ENCODE data around the gene P3H1.
"Not testable (repeated sequence)": the region's sequence is repeated elsewhere in the genome, so short reads cannot be mapped to it uniquely, and the experiment has no call there.

Gene P3H1, protein sequence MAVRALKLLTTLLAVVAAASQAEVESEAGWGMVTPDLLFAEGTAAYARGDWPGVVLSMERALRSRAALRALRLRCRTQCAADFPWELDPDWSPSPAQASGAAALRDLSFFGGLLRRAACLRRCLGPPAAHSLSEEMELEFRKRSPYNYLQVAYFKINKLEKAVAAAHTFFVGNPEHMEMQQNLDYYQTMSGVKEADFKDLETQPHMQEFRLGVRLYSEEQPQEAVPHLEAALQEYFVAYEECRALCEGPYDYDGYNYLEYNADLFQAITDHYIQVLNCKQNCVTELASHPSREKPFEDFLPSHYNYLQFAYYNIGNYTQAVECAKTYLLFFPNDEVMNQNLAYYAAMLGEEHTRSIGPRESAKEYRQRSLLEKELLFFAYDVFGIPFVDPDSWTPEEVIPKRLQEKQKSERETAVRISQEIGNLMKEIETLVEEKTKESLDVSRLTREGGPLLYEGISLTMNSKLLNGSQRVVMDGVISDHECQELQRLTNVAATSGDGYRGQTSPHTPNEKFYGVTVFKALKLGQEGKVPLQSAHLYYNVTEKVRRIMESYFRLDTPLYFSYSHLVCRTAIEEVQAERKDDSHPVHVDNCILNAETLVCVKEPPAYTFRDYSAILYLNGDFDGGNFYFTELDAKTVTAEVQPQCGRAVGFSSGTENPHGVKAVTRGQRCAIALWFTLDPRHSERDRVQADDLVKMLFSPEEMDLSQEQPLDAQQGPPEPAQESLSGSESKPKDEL

DNA sequence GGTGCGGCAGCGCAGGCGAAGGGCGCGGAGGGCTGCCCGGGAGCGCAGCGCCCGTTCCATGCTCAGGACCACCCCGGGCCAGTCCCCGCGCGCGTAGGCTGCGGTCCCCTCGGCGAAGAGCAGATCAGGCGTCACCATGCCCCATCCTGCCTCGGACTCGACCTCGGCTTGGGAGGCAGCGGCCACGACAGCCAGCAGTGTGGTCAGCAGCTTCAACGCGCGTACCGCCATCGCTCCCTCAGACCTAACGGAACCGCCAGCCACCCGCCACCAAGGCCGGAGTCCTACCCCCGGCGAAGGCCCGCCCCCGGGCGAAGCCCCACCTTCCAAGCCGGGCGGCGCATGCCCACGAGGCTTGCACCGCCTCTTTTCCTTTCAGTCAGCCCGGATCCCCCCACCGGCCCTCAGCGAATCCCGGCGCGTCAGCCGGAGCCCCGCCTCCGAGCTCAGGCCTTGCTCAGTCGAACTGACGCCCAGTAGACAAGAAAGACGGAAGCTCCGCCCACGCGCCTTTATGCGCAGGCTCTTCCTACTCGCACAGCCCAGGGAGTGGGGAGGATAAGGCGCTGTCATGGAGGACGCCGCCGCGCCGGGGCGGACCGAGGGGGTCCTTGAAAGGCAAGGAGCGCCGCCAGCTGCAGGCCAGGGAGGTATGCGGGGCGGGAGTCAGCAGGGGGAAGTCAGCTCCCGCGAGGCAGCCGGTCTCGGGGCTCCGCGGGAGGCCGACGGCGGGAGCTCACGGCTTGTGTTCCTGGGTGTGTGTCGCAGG lies at the start of gene P3H1, which contains the start of gene C1orf50:
Gene P3H1 (minus strand): TSS at position 288 of the 769 bp plus-strand sequence. CDS start 57 bp downstream, at position 231.
Gene C1orf50 (plus strand): TSS at position 509 of the 769 bp plus-strand sequence. CDS start 63 bp downstream, at position 572.
- DNase-seq (ENCODE audit: low read depth), result peak; percentile 100

- peak; percentile 3 for DNase-seq (ENCODE audit: low read depth)
Measured at GRCh38 chr1:42815941-42816584, 49.2 kb upstream of the P3H1 start.

DNA sequence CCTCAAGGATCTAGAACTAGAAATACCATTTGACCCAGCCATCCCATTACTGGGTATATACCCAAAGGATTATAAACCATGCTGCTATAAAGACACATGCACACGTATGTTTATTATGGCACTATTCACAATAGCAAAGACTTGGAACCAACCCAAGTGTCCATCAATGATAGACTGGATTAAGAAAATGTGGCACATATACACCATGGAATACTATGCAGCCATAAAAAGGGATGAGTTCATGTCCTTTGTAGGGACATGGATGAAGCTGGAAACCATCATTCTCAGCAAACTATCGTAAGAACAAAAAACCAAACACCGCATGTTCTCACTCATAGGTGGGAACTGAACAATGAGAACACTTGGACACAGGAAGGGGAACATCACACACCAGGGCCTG lies 48.0 kb upstream of the P3H1 start:
- not testable (repeated sequence) for DNase-seq (ENCODE audit: low read depth)

DNA sequence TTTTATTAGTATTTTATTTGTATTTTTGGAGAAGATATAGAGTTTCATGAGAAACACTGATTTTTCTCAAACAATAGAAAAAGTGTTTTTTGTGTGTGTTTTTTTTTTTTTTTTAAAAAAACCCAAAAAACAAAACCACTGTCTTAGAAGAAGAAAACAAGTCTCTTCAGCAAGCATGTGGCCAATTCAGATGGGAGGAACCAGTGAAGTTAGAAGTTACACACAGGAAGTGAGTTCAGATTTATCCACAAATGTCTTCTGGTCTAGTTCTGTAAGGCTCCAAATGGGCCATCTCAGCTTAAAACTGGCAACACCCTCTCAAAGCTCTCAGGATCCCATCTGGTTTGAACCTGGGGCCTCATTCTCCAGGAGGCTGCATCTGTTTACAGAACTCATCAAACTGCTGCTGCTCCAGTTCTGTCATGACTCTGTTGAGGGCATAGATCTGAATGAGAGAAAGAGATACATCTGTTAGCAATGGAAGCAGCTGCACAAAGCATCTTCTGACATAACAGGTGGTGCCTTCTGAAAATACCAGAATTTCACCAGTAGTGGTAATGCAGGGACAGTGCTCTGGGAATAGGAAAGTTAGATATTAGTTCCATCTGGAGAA lies 40.3 kb upstream of the P3H1 start:
- DNase-seq (ENCODE audit: low read depth), result no peak

DNA sequence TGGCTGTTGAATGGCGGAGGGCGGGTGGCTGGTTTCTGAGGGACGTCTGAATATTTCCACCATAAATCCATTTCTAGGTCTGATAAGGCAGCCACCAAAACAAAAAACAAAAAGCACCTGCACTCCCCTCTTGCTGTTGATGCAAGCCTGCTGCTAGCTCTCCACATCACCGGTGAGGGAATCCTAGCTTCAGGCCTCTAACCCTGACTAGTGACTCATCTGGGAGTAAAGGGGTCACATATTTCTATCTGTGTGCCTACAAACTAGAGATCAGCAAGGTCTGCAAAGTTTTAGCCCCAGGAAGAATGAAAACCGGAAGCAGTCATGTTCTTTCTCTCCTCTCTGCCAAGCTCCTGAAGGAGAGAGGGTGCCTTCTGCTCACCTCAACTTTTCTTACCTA lies 39.8 kb upstream of the P3H1 start:
- no peak for DNase-seq (ENCODE audit: low read depth)

GRCh38 chr1:42806171-42806570 lies 39.3 kb upstream of the P3H1 start:
- DNase-seq (ENCODE audit: low read depth), result no peak

DNA sequence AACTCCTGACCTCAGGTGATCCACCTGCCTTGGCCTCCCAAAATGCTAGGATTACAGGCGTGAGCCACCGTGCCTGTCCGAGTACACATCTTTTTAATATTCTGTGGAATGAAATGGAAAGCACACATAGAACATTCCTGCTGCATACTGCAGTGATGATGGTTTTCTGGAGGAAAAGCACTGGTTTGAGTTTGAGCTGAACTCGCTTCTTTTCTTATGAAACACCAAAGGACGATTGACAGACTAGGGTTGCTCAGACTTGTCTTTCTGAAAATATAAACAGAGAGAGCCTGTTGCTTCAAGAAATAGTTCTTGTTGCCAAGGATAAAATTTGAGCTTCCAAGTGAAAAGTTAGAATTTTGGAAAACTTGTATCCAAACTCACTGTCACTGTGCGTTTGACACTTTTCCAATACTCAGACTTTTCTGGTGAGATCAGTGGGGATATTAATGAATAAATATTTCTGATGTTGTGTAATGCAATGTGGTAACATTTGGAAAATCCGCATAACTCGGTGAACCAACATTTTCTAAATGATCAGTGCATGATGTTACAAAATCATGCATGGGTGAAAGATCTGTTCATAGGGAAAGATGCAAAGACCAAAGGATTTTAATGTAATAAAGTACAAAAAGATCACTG lies 35.1 kb upstream of the P3H1 start:
- DNase-seq (ENCODE audit: low read depth), result no peak

DNA sequence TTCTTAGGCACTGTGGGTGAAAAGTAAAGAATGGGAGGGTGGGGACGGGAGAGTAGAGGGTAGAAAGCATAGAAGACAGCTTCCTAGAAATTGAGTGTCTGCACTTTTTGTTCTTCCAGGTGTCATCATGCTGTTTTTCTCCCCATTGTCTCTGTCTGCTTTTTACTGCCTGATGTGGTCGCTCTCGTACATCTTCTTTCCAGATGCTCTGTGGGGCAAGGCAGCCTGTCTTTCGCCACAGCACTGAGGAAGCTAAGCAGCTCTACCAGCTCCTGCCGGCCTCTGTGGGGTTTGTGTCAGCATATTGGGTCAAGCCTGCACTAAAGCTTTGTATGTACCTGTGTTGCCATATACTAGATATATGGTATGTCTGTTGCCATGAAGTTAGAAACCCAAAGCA lies 31.2 kb upstream of the P3H1 start:
- no peak for DNase-seq (ENCODE audit: low read depth)

DNA sequence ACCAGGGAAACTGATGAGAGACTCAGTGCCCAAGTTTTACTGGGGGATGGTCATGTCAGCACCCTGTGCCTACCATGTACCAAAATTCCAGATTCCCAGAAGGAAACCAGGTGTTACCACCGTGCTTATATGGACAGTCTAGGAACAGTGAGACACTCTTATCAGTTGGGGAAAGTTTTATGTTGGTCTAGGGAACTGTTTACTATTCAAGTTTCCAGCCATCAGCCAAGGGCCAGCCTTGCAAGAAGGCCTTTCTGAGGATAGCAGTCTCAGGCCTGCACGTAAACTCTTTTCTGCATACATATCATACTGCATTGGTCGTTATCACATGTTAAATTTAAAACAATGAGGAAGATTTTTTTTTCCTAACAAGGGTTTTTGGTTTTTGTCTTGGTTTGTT lies 30.6 kb upstream of the P3H1 start:
- no peak for DNase-seq (ENCODE audit: low read depth)

DNA sequence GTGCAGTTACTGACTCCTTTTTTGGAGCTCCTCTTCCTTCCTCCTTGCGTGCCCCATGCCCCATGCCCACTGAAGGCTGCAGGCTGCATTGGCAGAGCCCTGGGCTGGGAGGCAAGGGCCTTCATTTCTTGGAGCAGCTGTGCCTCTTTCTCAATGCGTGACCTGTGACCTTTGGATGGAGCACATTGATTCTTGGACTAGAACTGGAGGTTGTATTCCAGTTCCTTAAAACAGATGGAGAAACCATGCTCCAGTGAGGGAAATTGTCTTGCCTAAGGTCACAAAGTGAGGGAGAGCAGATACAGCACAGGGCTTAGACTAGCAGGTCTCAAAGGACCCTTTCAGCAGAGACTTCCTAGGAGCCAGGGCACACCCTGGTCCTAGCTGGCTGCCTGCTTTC lies 27.0 kb upstream of the P3H1 start:
- DNase-seq (ENCODE audit: low read depth), result no peak

DNA sequence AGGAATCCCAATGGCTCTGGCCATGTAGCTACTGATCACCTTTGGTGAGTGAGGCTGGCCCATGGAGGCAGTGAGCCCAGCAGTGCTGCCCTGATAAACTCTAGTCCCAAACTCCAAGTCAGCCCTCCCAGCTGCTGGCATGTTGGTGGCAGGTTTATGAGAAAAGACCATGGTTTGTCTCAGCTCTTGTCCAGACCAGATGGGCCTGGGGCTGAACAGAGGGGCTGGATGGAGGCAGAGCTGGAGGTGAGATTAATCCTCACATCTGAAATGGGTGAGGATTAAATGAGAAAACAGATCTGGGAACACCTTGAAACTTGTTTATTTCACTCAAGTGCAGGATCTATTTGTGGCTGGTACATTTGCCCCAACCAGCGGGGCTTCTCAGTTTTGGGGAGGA lies 21.2 kb upstream of the P3H1 start:
- DNase-seq (ENCODE audit: low read depth), result no peak

GRCh38 chr1:42786097-42786496 lies 19.3 kb upstream of the P3H1 start:
- DNase-seq (ENCODE audit: low read depth), result no peak

- DNase-seq (ENCODE audit: low read depth), result peak; percentile 31
Measured at GRCh38 chr1:42784946-42785693, 18.3 kb upstream of the P3H1 start, which contains the start of gene TMEM269. TSS of gene TMEM269 (plus strand) at chr1:42784991. CDS start at chr1:42789894, 4,903 bp downstream.

GRCh38 chr1:42784547-42784945 lies 17.7 kb upstream of the P3H1 start:
- DNase-seq (ENCODE audit: low read depth), result no peak

DNA sequence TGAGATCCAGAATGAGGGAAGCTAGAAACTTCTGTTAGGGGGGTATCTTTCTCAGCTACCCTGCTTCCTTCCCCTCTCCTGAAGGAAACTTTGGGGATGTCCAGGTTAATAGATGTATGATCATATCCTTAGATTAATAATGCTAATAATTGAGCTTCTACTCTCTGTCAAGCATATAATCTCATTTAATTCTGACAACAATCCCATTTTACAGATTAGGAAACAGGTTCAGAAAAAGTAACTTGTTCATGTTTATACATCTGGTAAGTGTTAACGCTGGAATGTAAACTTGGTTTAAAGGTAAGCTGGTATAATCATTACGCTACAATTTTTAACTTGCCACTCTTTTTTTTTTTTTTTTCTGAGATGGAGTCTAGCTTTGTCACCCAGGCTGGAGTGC lies 16.3 kb upstream of the P3H1 start:
- no peak for DNase-seq (ENCODE audit: low read depth)

- no peak for DNase-seq (ENCODE audit: low read depth)
Measured at GRCh38 chr1:42780176-42780575, 13.3 kb upstream of the P3H1 start.

GRCh38 chr1:42779725-42780124 lies 12.9 kb upstream of the P3H1 start:
- DNase-seq (ENCODE audit: low read depth), result no peak

- no peak for DNase-seq (ENCODE audit: low read depth)
Measured at GRCh38 chr1:42777852-42778251, 11.0 kb upstream of the P3H1 start.

DNA sequence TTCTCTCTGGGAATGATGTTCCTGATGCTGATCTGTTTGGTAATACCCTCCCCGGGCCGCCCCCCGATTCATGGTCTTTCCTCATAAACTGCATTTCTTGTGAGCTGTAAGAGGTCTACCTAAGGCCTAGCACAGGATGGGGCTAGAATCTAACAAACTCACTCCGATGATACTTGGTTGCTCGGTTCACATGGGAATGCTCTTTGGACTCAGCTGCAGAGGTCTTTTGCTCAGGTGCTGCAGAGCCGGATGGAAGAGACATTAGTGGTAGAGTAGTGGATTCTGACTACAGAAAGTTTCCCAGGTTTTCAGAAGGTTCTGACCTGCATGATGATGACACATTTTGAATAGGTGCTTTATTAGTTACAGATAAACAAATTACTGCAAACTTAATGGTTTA lies 9.7 kb upstream of the P3H1 start:
- DNase-seq (ENCODE audit: low read depth), result no peak

DNA sequence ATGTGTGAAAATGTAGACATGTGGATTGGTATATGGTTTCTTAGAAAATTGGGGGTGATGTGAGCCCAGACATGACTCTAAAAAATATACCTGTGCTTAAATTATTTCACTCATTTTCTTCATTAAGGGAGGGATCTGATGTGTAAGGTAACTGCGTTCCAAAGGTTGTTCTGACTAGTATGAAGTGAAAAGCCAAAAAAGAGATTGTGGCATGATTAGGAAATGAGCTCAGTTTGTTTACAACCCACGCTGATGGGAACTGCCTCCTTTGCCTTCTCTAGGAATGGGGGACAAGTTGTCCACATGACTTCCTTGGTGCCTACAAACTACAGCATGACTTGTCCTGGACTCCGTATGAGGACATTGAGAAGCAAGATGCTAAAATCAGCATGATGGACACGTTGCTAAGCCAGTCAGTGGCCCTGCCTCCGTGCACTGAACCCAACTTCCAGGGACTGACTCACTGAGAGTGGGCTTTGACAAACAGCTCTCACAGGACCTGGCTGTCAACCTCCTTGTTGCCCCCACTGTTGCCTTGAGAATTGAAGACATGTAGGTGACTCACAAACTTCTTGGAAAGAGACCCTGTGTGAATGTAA lies 8.2 kb upstream of the P3H1 start:
- DNase-seq (ENCODE audit: low read depth), result no peak

Measured in activated T-cell treated with anti-CD3 and anti-CD28 coated beads for 48 hours (primary cell).